Measurements from ENCODE around the gene AOPEP.
"Not testable (repeated sequence)": the region's sequence is repeated elsewhere in the genome, so short reads cannot be mapped to it uniquely, and the experiment has no call there.

Gene AOPEP

DNA sequence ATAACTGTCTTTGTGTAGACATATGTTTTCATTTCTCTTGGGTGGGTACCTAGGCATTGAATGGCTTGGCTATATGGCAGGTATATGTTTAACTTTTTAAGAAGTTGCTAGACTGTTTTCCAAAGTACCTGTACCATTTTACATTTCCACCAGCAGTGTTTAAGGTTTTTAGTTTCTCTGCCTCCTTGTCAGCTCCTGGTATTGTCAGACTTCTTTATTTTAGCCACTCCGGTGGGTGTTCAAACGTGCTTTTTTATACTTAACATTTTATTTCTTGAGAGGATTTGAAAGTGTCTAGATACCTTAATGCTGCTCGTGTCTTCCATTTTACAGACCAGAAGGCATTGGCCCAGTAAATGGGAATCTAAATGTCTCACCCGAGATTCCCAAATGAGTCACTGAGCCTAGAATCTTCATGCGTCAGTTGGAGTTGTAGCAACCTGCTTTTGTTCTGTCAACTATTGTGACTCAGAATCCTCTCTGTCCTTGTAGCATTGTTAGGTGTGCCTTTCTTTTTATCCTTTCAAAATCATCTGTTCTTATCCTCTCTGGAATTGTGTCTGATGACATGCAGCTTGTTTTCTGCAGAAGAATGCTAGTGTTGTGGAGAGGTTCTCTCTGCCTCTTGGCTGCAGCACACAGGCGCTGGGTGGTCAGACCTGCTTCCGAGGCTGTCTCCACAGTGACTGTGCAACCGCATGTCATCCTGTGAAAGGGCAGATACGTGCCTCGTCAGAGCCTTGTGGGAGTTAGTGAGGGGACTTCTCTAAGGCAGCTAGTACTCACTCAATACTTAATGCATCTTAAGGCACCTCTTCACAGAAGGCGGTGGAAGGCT is 291.8 kb downstream of the AOPEP start:
- peak; percentile 97 for DNase-seq (ENCODE audit: low read depth)

DNA sequence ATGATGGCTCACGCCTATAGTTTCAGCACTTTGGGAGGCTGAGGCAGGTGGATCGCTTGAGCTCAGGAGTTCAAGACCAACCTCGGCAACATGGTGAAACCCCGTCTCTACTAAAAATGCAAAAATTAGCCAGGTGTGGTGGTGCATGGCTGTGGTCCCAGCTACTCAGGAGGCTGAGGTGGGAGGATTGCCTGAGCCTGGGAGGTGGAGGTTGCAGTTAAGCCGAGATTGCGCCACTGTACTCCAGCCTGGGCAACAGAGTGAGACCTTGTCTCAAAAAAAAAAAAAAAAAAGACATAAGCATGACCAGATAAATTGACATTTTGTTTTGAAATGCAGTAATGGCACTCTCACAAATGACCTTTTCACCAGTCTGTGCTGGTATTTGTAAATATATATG is 294.1 kb downstream of the AOPEP start:
- not testable (repeated sequence) for DNase-seq (ENCODE audit: low read depth)

DNA sequence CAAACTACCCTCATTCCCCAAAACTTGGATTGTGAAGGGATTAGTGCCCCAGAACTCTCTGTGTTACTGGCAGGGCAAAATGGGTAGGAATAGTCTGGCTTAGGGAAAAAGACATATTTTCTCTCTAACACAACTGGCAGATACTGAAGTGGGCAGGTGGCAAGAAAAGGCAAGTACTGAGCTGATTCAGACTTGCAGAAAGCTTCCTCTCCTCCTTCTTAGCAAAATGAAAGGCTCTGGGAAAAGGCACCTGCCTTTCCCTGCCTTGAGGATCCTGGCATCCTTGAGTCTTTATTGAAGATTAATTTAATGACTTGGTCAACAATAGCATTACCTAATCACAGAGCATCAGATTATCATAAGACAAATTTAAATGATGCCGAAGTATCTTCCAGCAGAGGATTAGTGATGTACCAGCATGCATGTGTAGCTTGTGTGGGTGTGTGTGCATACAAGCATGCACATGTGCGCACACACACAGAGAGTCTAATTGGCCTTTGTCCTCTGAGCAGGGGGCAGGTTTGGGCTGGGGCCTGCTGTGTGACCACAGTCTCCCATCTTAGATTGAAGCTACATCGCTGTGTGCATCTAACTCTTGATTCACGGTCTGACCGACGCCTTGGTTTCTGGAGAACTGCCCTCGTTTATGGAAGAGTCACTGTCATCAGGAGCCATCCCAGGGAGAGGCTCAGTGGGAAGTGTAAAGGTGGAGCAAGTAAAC is 294.8 kb downstream of the AOPEP start:
- DNase-seq (ENCODE audit: low read depth), result no peak

DNA sequence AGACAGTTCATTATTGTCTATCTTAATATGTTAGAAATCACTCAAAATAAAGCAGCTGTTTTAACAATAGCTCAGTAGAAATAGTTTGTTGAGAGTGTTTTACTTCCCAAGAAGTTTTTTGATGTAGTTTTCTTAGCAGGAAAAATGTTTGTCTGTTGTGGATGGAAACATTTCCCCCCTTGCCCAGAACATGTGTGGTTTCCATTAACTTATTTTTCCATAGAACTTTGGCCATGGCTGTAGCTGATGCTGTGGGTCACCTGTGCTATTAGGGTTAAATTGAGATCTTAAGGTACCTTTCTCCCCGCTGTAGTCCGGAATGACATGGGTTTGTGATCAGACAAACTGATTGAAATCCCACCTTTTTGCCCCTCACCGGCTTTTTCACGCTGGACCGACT is 296.2 kb downstream of the AOPEP start:
- no peak for DNase-seq (ENCODE audit: low read depth)

DNA sequence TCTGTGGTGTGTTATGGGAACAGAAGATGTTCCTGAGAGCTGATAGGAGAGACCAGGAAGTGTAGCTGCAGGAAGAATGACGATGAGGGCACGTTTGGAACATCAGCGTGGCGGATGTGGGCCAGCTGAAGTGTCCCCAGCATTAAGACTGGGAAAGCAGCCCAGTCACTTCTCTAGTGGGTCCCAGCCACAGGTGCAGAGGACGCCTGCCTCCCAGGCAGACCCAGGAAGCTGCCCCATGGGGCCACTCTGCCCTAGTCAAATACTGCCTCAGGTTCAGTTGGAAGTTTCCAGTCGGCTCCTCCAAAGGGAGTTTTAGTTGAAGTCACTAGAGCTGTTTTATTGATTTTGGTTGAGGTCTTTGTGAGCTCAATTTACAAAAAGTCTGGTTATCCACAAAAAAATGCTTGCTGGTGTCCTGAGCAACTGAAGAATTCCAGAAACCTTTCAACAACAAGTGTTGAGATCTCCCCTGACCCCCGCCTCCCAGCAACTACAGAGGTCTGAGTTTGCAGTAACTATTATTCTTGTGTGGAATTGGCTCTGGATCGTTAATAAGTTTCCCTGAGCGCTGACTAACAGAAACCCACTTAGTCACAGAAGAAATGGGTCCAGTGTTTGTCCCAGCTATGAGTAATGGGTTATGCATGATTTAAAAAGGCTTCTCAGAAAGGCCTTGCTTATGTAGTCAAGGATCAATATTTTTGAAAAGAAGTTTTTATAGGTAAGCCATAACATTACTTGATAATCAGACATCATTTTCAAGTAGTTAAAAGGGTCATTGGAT is 296.9 kb downstream of the AOPEP start:
- peak; percentile 94 for DNase-seq (ENCODE audit: low read depth)

DNA sequence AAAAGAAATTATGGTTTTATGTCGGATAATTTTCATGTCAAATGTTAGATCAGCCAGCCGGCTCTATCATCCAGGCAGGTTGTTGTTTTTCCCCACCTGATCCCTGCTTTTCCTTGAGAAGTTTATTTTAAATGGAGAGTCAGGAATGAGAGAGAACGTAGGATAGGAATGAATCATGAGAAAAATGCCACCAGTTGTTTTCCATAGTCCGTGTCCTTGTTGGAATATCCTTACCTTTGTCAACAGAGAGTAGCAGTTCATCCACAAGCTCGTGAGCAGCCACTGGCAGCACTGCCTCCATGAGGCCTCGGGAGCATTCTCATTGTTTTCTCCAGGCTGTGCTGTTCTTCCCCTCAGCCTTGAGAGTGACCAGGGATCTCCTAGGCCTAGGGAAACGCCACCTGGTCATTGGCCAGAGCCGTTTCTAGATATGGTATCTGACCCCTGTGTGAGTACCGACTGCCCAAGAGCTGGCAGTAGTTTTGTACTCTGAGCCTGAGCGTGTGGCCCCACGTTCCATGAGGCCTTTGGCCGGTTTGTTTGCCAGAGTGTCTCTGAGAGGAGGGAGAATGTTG is 297.7 kb downstream of the AOPEP start:
- DNase-seq (ENCODE audit: low read depth), result peak; percentile 51

DNA sequence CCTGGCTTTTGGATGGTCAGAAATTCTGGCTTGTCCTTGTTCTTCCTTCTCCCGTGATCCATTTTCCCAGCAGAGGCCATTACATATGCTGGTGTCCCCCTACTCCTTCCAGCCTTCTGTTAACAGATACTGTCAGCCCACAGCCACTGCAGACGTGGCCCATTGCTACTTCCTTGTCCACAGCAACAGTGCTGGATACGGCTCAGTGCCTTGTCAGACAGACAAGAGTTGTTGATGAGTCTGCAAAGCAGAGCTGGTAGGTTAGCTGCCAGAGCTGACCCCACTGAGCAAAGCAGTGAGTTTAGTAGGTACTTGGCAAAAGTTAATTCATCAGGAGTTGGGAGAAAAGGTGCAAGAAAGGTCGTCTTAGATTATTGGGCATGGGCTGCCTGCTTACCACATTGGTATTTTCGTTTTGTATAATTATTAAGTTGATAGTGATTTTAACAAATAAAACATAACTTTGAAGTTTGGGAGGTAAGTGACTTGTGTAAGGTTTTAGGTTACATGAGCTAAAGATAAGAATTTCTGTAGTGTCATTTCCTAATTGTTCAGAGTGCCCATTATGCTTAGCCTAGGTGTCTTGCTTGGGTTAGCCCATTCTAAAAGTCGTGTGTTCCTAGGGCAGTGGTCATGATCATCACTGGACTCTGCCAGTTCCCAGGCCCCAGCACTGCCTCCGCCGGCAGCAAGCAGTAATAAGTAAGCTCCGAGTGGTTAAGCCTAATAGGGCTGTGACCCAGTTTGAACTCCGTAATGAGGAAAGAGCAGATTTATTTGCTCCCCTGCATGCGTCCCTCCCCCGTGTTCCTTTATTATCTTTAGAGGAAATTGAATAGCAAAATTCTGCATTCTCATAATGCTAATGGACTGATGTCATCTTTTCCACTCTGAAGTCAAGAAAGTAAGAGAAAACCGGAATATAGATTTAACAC is 299.0 kb downstream of the AOPEP start:
- DNase-seq (ENCODE audit: low read depth), result peak; percentile 83

DNA sequence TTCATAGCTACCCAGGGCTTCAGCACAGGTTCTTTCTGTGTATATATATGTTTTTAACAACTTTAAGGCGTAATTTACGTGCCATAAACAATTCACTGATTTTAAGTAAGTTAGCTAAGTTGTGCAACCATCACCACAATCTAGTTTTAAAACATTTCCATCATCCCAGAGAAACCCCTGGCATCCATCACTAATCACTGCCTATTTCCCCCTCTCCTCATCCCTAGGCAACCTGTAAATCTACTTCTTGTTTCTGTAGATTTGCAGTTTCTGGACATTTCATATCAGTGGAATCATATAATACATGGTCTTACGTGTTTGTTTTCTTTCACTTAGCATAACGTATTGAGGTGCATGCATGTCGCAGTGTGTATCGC is 299.6 kb downstream of the AOPEP start:
- DNase-seq (ENCODE audit: low read depth), result no peak

DNA sequence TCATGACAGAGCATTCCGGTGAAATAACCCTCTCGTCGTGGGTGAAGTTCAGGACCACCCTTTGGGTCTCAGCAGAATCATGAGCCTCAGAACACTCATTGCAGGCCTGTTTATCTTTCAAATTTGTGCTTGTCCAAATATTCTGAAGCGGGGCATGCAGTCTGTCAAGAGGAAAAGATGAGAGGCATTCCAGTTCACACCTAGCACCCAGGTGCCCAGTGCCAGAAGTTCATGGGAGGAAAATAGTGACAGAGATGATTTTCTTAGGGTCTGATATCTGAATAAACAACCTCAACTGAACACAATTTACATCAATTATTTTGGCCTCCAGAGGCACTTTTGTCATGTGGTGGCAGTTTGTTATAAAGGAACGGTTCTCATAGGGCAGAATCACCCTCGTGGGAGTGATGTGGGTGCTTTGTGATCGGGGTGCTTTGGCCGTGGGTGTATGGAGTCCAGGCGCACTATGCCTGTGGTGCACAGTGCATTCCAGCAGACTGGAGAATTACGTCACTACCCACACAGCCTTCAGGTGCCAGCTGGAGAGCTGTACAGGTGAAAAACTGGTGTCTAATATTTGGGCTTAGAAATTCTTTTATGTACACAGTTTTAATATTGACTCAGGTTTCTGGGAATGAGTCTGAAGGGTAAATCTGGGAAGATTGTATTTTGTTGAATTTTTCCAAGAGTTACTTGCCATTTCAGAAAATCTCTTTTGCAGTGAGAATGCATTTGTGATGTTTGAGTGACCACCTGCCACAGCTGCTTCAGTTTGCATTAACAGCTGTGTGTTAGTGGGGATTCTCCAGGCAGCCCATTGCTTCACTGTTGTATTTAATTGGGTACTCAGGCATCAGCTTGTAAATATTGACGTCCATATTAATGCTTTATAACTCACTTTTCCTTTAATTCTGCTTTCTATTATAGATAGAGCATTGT is 301.7 kb downstream of the AOPEP start:
- no peak for DNase-seq (ENCODE audit: low read depth)

DNA sequence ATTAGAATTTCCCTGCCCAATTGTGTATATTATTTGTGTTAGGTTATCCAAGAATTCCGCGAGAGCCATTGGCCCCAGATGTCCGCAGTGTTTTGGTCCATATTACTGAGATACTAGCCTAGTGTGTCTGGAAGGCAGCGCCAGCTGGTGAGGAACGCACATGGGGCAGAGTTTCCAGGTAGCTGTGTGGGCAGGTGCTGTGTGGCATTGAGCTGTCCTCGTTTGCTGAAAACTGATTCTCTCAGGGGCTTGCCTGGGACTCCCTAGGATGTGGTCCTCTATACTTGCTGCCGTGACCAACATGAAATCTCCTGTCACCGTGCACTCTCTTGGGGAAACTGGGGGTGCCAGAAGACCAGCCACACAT is 302.3 kb downstream of the AOPEP start:
- DNase-seq (ENCODE audit: low read depth), result no peak

DNA sequence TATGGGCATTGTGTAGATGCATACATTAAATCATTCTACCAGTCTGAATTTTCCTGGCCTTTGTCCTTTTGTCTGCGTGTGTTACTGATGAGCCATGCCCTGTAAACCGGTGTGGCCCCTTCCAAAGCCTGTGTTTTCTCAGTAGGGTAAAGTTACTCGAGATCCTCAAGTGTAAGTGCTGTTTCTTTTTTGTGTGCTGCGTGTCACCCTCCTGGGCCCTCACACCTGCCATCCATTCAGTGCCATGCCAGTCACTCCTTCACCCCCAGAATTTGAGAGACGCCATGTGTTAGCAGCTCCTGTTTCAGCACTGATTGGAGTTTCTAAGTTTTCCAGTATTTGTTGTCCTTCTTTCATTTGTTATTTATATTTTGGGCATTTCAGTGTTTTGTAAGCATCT is 302.8 kb downstream of the AOPEP start:
- no peak for DNase-seq (ENCODE audit: low read depth)

DNA sequence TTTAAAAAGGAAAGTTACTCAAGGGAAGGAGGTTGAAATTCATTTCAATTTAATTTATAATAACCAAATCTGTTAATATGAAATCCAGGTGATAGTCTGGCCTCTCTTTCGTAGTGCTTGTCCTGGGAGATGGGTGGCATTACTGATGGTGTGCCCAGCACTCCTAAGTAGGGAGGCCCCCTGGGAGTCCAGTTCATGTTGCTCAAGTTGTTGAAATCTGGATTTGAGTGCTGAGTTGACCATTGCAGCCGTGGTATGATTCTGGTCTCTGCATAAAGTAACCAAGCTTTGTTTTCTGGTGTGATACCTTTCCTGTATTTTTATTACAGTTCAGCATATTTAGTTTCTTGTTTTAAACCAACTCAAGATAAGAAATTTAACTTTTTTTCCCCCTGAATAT is 303.2 kb downstream of the AOPEP start:
- no peak for DNase-seq (ENCODE audit: low read depth)

DNA sequence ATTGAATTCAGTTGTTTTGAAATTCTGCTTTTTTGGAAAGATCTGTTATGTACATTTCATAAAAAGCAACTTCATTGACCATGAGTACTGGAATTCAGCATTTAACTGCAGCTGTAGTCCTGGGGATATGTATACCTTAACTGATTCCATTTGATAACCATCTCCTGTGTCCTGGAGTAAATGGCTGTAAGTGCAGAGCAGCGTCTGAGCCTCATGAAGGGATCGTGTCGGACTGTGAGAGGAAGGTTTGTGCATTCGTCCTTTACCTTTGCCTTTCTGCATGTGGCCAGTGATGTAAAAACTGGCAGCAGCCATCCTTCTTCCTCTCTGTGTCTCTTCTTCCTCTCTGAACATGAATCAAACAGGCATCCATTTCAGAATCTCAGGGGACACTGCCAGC is 303.8 kb downstream of the AOPEP start:
- no peak for DNase-seq (ENCODE audit: low read depth)

DNA sequence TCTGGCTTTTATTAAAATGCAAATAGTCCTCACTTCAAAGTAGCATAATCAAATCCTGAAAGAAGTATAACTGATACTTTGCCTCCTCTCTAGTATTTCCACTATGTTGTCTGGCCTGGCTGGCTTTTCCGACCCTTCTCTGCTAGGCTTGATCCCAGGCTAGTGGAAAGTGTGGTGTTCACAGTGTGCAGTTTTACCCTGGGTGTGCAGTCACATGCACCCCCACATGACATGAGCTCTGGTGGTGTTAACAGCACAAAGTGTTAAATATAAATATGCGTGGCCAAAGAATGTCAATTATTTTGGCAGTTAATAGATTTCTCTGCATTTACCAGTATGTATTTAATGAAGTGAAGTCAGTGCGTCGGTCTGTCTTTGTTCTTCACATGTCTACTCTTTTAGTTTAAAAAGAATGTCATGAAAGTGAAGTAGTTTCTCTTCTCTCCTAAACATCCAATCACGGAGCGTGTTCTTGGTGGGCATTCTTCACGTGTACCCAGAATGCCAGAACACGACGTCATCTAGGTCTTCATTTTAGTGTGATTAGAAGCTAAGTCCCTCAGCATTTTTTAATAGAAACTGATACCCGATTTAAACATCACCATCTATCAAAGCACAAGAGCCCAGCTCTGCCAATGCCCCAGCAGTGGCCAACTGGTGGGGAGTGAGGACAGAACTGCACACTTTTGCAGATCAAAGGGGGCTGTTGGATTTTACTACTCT is 304.6 kb downstream of the AOPEP start:
- DNase-seq (ENCODE audit: low read depth), result no peak

DNA sequence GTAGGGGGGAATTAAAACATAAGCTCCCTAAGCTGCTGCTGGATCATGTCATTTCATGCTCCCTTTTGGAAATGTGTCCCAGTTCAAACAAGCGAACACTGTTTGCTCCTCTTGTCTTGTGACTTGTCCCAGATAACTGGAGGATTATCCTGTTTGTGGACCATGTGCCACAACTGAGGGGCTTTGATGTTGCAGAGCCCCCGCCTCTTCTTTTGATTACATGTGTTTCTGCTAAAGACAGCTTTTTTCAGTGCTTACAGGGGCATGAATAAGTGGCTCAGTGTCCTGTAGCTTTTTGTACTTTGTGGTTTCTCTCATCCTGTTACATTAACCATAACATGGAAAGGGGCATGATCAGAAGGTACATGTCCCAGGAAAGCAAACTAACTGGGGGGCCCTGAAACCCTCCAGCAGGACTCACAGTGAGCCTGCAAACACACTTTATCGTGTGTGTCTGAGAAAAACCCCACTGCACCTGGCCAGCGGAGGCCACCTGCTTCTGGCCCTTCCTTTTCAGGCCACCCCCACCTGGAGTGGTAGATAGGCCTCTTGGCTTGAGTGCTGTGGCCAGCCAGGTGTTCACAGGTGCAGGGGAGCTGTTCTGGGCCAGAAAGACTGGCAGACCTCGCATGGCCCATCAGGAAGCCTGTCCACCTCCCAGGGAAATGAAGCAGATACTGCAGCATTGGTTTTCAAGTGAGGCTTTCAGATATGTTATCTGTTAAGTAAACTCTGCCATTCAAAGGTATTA is 305.4 kb downstream of the AOPEP start:
- DNase-seq (ENCODE audit: low read depth), result no peak

DNA sequence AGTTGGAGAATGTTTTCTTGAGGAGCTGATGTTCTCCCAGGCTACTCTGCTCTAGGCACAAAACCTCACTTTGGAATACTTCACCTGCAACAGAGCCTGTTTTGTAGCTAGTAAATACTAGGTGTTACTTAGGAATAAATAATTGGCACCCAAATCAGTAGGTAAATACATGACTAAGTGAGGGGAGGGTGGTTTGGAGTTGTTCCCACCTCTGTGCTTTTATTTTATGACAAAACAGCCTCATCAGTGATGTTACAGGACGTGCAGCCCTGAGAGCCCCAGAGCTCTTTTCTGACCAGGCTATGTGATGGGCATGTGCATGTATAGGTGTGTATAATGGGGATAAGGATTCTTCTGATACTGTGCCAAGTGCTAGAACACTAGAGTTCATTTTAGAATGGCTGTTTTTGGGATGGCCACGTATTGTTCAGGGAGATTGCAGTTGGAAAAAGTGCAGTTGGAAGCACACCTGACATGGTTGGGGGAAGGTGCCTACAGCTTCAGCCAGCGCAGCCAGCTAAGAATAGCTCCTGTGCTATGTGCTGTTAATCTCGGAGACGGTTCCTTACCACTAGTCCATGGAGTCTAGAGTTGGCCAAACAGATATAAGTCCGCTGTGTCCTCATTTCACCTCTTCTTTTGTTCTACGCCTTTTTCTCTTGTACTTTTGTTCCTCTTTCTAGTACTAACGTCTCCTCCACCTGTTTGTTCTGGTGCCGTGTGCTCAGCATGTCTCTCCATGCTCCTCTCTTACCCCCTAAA is 306.3 kb downstream of the AOPEP start:
- no peak for DNase-seq (ENCODE audit: low read depth)

DNA sequence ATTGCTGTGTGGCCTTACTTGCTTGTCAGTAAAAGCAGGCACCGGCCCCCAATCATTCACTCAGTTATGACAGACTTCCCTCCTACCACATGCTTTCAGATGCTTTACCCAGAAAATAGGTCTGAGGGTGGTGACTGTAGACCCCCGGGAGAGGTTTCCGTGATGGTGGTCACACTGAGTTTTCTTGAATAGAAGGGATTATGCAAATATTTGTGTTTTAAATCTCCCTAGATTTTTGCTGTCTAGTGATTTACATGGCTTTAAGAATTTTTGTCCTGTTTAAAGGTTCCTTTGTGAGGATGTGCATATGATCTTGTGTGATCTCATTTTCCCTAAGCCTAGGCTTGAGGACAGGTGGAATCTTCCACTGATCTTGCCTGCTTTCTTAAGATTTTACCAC is 309.3 kb downstream of the AOPEP start:
- no peak for DNase-seq (ENCODE audit: low read depth)

DNA sequence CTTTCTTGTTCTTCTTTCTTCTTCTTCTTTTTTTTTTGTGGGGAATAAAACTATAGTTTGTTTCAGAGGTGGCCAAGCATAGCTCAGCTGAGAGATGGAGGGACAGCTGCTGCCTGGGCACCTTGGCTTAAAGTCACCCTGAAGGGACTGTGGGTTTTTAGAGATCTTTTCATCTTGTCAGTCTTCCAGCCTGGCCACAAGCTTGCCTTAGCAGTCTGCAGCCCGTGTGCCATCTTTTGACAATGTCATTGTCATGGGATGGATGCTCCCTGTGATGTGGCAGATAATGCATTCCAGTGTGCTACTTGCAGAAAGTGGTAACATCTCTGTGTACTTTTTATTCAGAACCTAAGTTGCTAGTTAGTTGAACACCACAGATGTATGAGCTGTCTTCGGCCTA is 310.2 kb downstream of the AOPEP start:
- no peak for DNase-seq (ENCODE audit: low read depth)
